Natural killer cell treated with Interleukin-12 subunit alpha and Interleukin-12 subunit beta and Interleukin-15 and Interleukin-18, amount 100 ng/mL, for 72 hours (primary cell): ENCODE results near the gene ADRA2B. TPM values are rescaled to one million over a fixed set of nuclear protein-coding genes. Genes with fewer than 3 reads are reported as not detected.
"Not testable (repeated sequence)": the region's sequence is repeated elsewhere in the genome, so short reads cannot be mapped to it uniquely, and the experiment has no call there.

ENCODE experiments used
- ATAC-seq, 2 donors: fragments of 150-1000 bp; cut with Tn5 transposase in 1 of 2; sonication (Bioruptor Pico), chemical (Tn5 transposase) in 1 of 2; 2 replicates each; pipeline ENCODE4 v1.10.0; 2021
- DNase-seq: peaks from one replicate; pipeline ENCODE4 v3.0.0; 2022; ENCODE audit warnings: low spot score
- H3K27ac Mint-ChIP-seq, 2 donors: 1 replicate in 1 of 2; 2 replicates in 1 of 2; pipeline ENCODE4 v1.8.0; 2022; ENCODE audit warnings: mixed read lengths in 2 of 2, mild to moderate bottlenecking in 1 of 2, moderate library complexity in 1 of 2
- H3K27me3 Mint-ChIP-seq, 2 donors: 1 replicate in 1 of 2; 2 replicates in 1 of 2; pipeline ENCODE4 v1.8.0; 2022; ENCODE audit warnings: mixed read lengths in 2 of 2
- H3K36me3 Mint-ChIP-seq: one replicate; pipeline ENCODE4 v1.8.0; 2022; ENCODE audit warnings: mixed read lengths
- H3K4me1 Mint-ChIP-seq, 2 donors: 1 replicate in 1 of 2; 2 replicates in 1 of 2; pipeline ENCODE4 v1.8.0; 2022; ENCODE audit warnings: low read depth in 2 of 2, mixed read lengths in 2 of 2, mild to moderate bottlenecking in 1 of 2
- H3K4me3 Mint-ChIP-seq: one replicate; pipeline ENCODE4 v1.8.0; 2022; ENCODE audit warnings: mixed read lengths
- H3K9me3 Mint-ChIP-seq: 2 replicates; pipeline ENCODE4 v1.8.0; 2022; ENCODE audit warnings: mixed read lengths
- total RNA-seq, 2 donors: library from RNA; stranded (reverse); gene quantifications; one replicate each; pipeline ENCODE4 v1.2.3, GENCODE V29; 2022

The ADRA2B gene
- total RNA-seq, 2 donors from 2014 or later: not detected

GRCh38 chr2:96146153-96146880, 29.9 kb upstream of the ADRA2B start:
- Mint-ChIP-seq H3K27ac (peak overlapping the region; percentile 85 to 91), H3K36me3 (no peaks in the 10 kb centered on the region), H3K27me3 (no peaks in the 10 kb centered on the region), H3K4me3 (peak overlapping the region; percentile 97), H3K9me3 (no peaks in the 10 kb centered on the region), H3K4me1 (peaks cover 42 to 59% of the 10 kb centered on the region in 2 donors)
- ATAC-seq: peak; percentile 8 to 47
- peak; percentile 84 for DNase-seq

GRCh38 chr2:96145848-96146152, 29.4 kb upstream of the ADRA2B start:
- peaks cover 39 to 57% of the 10 kb centered on the region in 2 donors for H3K4me1 Mint-ChIP-seq
- DNase-seq (no peak), ATAC-seq (no peak)
- H3K36me3 Mint-ChIP-seq: no peaks in the 10 kb centered on the region
- peak overlapping the region; percentile 85 to 91 for H3K27ac Mint-ChIP-seq
- H3K27me3 Mint-ChIP-seq: no peaks in the 10 kb centered on the region
- no peaks in the 10 kb centered on the region for H3K9me3 Mint-ChIP-seq
- H3K4me3 Mint-ChIP-seq: peak overlapping the region; percentile 97

DNA sequence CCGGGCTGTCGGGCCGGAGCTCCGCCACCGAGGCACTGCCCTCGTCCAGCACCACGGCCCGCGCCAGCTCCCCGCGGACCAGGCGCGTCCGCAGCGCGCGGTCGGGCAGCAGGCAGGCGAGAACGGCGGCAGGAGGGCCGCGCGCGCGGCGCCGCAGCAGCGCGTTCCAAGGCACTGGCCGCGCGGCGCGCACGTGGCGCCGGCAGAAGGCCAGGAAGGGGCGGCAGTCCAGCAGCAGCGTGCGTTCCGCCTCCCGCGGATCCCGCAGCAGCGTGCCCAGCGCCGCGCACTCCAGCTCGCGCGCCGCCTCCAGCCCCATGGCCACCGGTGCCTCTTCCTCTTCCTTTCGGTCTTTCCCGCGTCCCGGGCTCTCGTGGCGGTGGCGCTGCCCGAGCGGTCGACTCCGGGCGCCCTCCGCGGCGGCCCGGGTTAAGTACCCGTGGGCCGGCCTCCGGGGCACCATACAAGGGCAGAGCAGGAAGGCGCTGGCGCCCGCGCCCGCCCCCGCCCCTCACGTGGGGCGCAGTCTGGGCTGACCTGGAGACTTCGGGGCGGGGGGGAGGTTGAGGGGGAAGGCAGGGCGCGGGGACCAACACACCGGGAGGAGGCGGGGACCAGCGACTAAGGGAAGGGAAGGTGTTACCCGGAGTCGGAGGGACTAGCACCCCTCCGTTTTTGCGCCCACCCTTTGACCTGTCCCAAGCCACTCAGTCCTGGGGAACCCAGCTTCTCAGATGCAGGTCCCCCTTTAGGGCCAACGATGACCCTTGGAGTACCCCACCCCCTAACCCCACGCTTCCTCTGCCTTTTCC, 28.9 kb upstream of the ADRA2B start, which contains the start of gene DUSP2:
Gene DUSP2, minus strand, starts transcription at position 405 of the 812 bp plus-strand sequence. Its CDS starts 86 bp downstream, at position 319.
- ATAC-seq (peak; percentile 80 to 81), DNase-seq (peak; percentile 88)
- no peaks in the 10 kb centered on the region for H3K36me3 Mint-ChIP-seq
- H3K27me3 Mint-ChIP-seq: no peaks in the 10 kb centered on the region
- H3K4me3 Mint-ChIP-seq: peak within 1 kb of the TSS; percentile 97
- no peaks in the 10 kb centered on the region for H3K9me3 Mint-ChIP-seq
- peaks cover 39 to 54% of the 10 kb centered on the region in 2 donors for H3K4me1 Mint-ChIP-seq
- H3K27ac Mint-ChIP-seq: peak within 1 kb of the TSS; percentile 85 to 91

DNA sequence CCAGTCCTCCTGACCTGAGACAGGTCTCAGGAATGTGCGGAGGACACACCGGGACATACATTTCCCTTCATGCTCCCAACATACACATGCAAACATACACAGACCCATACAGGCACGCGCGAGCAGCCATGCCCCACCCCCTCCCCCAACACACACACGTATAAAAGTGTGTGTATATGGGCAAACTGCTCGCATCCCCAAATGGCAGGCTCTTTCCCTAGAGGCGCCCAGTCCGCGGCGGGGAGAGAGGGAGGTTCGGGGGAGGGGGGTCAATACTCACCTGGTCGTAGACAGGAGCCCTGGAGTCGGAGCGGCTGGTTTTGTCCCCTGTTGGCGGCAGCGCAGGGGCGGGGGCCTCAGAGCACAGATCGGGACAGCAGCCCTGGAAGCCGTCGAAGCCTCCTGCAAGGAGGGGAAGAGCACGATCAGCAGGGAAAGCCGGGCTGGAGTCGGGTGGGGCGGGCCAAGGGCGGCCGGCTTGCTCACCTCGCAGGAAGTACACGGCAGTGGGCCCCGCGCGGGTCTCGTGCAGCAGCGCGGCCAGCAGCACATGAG, 28.2 kb upstream of the ADRA2B start:
- DNase-seq: peak; percentile 61

DNA sequence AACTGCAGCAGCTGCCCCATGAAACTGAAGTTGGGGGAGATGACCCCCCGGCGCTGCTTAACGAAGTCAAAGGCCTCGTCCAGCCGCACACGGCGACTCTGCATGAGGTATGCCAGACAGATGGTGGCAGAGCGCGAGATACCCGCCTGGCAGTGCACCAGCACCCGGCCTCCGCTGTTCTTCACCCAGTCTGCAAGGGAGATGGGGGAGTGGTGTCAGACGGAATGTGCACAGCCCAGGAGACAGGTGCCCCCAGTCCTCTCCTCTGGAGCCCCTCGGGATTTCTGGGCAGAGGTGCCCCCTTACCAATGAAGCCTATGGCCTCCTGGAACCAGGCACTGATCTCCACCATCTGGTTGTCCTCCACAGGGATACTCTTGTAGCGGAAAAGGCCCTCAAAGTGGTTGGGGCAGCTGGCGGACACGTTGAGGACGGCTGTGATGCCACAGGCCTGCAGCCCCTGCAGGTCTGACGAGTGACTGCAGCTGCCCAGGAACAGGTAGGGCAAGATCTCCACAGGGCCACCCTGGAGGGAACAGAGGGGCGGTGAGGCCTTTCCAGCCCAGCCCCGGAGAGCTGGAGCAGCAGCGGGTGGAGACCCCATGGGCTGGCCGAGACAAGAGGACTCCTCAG, 27.6 kb upstream of the ADRA2B start:
- Mint-ChIP-seq H3K27me3 (no peaks in the 10 kb centered on the region), H3K4me1 (peaks cover 39 to 52% of the 10 kb centered on the region in 2 donors), H3K36me3 (no peaks in the 10 kb centered on the region), H3K4me3 (peak overlapping the region; percentile 97), H3K27ac (peak overlapping the region; percentile 80 to 89), H3K9me3 (no peaks in the 10 kb centered on the region)
- DNase-seq (peak; percentile 58), ATAC-seq (no peak)

More for the DNA sequence above, 28.2 kb upstream of the ADRA2B start:
- Mint-ChIP-seq H3K4me3 (peak overlapping the region; percentile 97), H3K4me1 (peaks cover 39 to 52% of the 10 kb centered on the region in 2 donors), H3K27ac (peak overlapping the region; percentile 80 to 89), H3K9me3 (no peaks in the 10 kb centered on the region), H3K27me3 (no peaks in the 10 kb centered on the region), H3K36me3 (no peaks in the 10 kb centered on the region)
- peak in 1 of 2 donors; percentile 7 for ATAC-seq

GRCh38 chr2:96143231-96143847, 27.0 kb upstream of the ADRA2B start:
- no peaks in the 10 kb centered on the region for H3K27me3 Mint-ChIP-seq
- H3K4me3 Mint-ChIP-seq: peak overlapping the region; percentile 97
- peak; percentile 59 for DNase-seq
- H3K36me3 Mint-ChIP-seq: no peaks in the 10 kb centered on the region
- no peaks in the 10 kb centered on the region for H3K9me3 Mint-ChIP-seq
- no peak for ATAC-seq
- H3K4me1 Mint-ChIP-seq: peaks cover 37 to 46% of the 10 kb centered on the region in 2 donors
- H3K27ac Mint-ChIP-seq: peak overlapping the region; percentile 80 to 89

- Mint-ChIP-seq H3K27ac (peak overlapping the region in 1 of 2 donors; percentile 89), H3K27me3 (no peaks in the 10 kb centered on the region), H3K4me1 (peaks cover 32 to 43% of the 10 kb centered on the region in 2 donors), H3K4me3 (peak overlapping the region; percentile 97), H3K36me3 (no peaks in the 10 kb centered on the region), H3K9me3 (no peaks in the 10 kb centered on the region)
- DNase-seq (peak; percentile 62), ATAC-seq (no peak)
Observed at GRCh38 chr2:96142217-96143113, 26.1 kb upstream of the ADRA2B start.

- DNase-seq, H3K36me3 Mint-ChIP-seq, ATAC-seq, H3K9me3 Mint-ChIP-seq, H3K27me3 Mint-ChIP-seq, H3K27ac Mint-ChIP-seq: not testable (repeated sequence)
- Mint-ChIP-seq H3K4me1 (peaks cover 24 to 35% of the 10 kb centered on the region in 2 donors), H3K4me3 (peak overlapping the region; percentile 58)
Observed at GRCh38 chr2:96141624-96141967, 25.2 kb upstream of the ADRA2B start.

DNA sequence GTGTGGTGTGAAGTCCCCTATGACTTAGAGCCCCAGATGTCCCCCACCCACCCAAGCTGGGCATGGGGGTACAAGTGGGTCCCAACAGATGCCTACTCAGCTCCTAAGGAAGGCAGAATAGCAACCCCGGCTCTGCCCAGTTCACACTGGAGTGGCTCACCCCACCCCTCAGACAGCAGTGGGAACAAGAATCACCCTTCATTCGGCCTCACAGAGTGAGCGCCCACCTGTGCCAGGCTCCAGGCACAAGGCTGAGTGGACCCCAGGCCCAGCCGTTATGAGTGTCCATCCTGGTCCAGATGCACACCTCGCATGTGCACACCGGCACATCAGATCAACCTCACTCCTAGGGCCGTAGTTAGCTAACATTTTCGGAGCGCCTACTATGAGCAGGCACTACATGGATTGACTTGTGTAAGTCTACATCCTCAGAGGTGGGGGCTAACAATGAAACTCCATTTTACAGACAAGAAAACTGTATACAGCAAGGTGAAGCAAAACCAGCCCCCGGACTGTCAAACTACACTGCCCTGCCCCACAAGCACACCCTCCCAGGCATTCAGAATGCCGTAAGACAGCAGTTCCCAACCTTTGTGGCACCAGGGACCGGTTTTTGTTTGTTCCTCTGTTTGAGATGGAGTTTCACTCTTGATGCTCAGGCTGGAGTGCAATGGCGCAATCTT, 24.7 kb upstream of the ADRA2B start:
- Mint-ChIP-seq H3K27me3 (no peaks in the 10 kb centered on the region), H3K4me3 (no peak overlapping the region), H3K9me3 (no peaks in the 10 kb centered on the region), H3K4me1 (peaks cover 19 to 31% of the 10 kb centered on the region in 2 donors), H3K27ac (no peak overlapping the region), H3K36me3 (no peaks in the 10 kb centered on the region)
- DNase-seq (no peak), ATAC-seq (no peak)

DNA sequence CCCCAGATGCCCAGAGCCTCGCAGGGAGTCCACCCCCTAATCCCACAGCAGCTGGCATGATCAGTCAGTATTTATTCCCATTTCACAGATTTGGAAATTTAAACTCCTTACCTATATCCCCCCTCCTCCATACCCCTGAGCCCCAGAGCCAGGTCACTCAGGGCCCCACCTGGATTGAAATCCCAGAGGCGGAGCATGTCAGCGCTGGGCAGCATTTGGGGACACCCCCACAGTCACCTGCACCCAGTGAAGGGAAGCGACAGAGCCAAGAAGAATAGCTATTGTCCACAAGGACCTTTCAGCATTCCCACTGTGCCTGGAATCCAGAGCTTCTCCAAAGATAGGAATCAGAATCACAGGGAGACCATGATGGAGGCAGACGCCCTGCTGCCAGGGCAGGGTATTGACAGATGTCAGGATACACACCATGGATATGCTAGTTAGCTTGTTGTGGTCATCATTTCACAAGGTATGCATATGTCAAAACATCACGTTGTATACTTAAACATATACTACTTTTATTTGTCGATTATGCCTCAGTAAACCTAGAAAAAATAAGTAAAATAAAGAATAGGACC, 22.9 kb upstream of the ADRA2B start:
- Mint-ChIP-seq H3K36me3 (no peaks in the 10 kb centered on the region), H3K4me1 (peaks cover 15 to 22% of the 10 kb centered on the region in 2 donors), H3K27me3 (no peaks in the 10 kb centered on the region), H3K9me3 (no peaks in the 10 kb centered on the region), H3K27ac (no peak overlapping the region), H3K4me3 (no peak overlapping the region)
- DNase-seq (no peak), ATAC-seq (no peak)

DNA sequence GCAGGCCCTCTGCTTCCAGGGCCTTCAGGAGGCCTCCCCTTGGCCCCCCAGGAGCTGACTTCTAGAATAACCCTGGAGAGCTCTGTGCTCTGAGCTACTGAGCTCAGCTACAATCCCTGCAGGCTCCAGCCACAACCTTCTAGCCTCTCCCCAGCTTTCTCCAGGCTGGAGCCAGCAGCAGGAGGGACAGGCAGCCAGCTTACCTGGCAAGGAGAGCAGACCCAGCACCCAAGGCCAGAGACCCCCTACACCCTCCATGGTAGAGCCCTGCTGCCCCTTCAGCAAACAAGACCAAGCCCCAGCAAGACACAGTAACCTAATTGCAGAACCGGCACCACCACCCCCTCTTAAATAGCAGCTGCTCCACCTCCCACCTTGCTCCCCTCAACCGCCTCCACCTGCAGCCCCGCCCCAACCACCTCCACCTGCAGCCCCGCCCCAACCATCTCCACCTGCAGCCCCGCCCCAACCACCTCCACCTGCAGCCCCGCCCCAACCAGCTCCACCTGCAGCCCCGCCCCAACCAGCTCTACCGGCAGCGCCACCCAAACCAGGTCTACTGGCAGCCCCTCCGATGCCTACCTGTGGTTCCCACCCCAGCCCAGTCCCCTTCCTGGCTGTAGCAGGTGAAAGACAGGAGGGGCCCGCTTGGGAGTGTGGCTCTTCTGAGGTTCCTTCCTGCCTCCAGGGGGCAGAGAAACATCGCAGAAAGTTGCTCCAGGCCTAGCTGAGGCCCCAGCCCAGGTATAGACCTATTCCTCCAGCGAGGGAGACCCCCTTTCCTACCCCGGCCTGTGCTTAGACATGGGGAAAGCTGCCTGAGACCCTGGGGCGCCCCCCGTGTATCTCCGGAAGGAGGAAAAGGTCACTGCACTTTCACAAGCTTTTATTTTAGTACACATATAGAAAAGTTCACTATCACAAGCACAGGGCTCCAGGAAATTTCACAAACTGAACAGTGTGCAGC, 22.1 kb upstream of the ADRA2B start, which contains the start of gene ASTL:
Gene ASTL, minus strand, starts transcription at position 324 of the 967 bp plus-strand sequence. Its CDS starts 66 bp downstream, at position 258.
- H3K4me1 Mint-ChIP-seq: peaks cover 9 to 16% of the 10 kb centered on the region in 2 donors
- peak within 1 kb of the TSS in 1 of 2 donors; percentile 77 for H3K27ac Mint-ChIP-seq
- no peak for DNase-seq
- H3K27me3 Mint-ChIP-seq: no peaks in the 10 kb centered on the region
- no peaks in the 10 kb centered on the region for H3K36me3 Mint-ChIP-seq
- ATAC-seq: peak; percentile 48 to 67
- no peaks in the 10 kb centered on the region for H3K9me3 Mint-ChIP-seq
- H3K4me3 Mint-ChIP-seq: no peak within 1 kb of the TSS
